22Rv1 (cell line): Measurements from ENCODE around the gene ICE2.

Source experiments
- H3K27ac ChIP-seq: fragments of 450-650 bp; 2 replicates; pipeline ENCODE4 v1.5.1; 2017
- ZFX ChIP-seq: fragments of 450-650 bp; IDR thresholded peaks from 2 replicates; pipeline ENCODE4 v1.6.1; 2017; ENCODE audit warnings: antibody characterized with exemption, borderline replicate concordance
- TF ChIP-seq, protein P1 (sequence below): fragments of 450-650 bp; IDR thresholded peaks from 2 replicates; pipeline ENCODE4 v1.5.1; 2017; ENCODE audit warnings: mild to moderate bottlenecking

ICE2 gene

DNA sequence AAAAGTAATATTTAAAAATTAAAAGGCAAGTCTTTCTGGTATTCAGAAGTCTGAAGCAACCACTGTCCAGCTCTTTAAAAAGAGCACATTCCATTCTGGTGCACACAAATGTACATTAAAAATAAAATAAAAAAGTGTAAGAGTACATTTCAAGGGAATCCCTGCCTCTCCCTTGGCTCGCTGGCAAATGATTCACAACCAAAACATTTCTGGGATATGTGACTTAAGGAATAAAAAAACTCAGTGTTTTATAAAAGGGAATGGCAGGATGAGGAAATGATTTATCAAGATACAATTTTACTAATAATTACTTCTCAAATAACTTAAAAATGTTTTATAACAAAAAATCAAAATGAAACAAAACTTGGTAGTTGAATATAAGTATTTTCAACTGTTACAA is 57.4 kb downstream of the ICE2 start:
- no peak for TF ChIP-seq ZFX
- TF ChIP-seq, protein P1, sequence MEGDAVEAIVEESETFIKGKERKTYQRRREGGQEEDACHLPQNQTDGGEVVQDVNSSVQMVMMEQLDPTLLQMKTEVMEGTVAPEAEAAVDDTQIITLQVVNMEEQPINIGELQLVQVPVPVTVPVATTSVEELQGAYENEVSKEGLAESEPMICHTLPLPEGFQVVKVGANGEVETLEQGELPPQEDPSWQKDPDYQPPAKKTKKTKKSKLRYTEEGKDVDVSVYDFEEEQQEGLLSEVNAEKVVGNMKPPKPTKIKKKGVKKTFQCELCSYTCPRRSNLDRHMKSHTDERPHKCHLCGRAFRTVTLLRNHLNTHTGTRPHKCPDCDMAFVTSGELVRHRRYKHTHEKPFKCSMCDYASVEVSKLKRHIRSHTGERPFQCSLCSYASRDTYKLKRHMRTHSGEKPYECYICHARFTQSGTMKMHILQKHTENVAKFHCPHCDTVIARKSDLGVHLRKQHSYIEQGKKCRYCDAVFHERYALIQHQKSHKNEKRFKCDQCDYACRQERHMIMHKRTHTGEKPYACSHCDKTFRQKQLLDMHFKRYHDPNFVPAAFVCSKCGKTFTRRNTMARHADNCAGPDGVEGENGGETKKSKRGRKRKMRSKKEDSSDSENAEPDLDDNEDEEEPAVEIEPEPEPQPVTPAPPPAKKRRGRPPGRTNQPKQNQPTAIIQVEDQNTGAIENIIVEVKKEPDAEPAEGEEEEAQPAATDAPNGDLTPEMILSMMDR = no peak
- no peak overlapping the region for H3K27ac ChIP-seq

DNA sequence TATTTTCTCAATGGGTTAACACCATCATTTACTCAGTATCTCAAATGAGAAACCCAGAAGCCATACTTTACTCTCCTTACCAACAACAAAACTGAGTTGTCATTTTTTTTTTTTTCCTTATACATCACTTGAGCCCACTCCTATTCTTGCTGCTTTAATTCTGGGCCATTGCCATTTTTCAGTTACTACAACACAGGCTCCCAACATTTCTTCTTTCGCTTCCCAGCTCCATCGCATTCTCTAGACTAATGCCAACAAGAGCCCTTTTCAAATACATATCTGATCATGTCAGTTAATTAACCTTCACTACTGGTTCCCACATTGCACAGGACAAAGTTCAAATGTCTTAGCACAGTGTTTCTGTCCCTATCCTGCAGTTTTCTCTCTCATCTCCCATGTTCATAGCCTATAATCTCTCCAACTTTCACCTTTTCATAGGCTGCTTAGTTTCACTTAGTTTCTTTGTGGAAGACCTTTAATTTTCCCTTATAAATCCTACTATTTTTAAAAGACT is 58.7 kb downstream of the ICE2 start:
- TF ChIP-seq, protein P1 = no peak
- TF ChIP-seq ZFX = no peak
- no peak overlapping the region for H3K27ac ChIP-seq

DNA sequence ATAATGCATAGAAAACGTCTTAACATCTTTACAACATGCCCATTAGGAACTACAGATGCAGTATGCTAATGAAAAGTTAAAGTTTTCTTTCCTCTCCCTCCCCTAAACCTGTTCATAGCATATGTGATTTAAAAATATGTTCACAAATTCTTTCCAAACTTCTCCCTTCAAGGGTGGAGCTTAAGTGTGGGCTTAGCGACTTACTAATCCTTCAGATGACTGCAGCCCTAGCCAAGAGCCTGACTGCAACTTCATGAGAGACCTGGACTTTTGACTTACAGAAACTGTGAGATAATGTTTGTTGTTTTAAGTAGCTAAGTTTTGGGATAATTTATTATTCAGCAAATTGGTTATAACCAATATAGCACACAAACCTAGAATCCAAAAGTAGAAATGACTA is 59.2 kb downstream of the ICE2 start:
- TF ChIP-seq, protein P1 = no peak
- no peak for TF ChIP-seq ZFX
- H3K27ac ChIP-seq = no peak overlapping the region

DNA sequence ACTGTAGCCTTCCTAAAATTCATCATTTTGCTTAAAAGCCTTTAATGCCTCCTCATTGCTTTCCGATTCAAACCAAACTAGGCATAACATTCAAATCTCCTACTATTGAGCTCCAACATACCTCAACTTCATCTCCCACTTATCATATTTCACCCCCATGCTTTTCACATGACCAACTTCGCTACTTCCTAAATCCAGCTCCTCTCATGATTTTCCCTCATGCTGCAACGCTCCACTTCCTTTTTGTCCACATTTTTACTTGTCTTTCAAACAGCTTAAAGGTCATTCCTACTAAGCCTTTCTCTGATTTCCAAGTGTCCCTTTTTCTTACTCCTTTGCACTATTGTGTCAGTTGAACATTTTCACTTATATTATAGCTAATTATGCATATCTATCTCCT is 60.8 kb downstream of the ICE2 start:
- no peak for TF ChIP-seq ZFX
- TF ChIP-seq, protein P1 = no peak
- H3K27ac ChIP-seq = no peak overlapping the region

DNA sequence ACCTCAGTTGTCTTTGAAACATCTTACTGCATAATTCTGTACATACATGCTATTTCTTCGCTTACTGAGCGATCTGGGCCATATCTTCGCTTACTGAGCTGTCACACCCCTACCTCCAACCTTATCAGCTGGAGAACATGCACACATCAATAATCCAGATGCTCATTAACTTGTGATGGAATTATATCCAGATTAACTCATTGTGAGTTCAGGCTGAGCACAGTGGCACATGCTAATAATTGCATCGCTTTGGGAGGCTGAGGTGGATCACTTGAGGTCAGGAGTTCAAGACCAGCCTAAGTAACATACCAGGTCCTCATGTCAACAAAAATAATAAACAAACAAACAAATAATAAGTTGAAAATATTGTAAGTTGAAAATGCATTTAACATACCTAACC is 61.8 kb downstream of the ICE2 start:
- H3K27ac ChIP-seq = no peak overlapping the region
- no peak for TF ChIP-seq ZFX
- TF ChIP-seq, protein P1 = no peak

DNA sequence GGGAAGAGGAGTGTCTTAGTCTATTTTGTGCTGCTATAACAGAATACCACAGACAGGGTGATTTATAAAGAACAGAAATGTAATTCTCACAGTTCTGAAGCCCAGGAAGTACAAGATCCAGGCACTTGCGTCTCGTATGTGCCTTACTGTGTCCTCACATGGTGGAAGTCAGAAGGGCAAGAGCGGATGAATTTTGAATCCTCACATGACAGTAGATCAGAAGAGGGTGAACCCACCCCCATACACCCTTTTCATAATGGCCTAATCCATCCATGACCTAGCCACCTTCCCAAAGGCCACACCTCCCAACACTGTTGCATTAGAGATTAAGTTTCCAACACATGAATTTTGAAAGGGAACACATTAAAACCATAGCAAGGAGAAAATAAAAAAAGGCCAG is 62.5 kb downstream of the ICE2 start:
- TF ChIP-seq, protein P1 = no peak
- TF ChIP-seq ZFX = no peak
- no peak overlapping the region for H3K27ac ChIP-seq

DNA sequence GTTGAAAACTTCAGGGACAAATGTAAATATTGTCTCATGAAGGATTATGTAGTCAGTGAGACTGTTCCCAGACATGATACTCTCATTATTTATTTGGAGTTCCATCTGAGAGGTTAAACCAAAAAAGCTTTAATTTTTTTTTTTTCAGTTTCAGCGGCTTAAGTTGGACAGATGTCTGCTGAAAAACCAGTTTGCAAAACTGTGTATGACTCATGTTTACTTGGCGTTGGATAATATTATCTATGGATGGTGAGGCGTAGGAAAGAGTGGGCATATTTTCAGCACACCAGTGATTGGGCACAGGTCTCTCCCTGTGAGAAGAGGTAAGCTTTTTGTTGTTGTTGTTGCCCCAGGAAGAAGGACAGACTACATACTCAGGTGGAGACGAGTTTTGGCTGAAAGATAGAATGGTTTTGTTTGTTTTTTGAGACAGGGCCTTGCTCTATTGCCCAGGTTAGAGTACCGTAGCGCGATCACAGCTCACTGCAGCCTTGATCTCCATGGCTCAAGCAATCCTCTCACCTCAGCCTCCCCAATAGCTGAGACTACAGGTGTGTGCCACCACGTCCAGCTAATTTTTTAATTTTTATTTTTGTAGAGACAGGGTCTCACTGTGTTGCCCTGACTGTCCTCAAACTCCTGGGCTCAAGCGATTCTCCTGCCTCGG is 64.8 kb downstream of the ICE2 start:
- TF ChIP-seq, protein P1 = no peak
- no peak for TF ChIP-seq ZFX
- H3K27ac ChIP-seq = no peak overlapping the region
